ENCODE measurements around the gene GP1BA. TPM values are rescaled to one million over a fixed set of nuclear protein-coding genes. Genes with fewer than 3 reads are reported as not detected.

Gene GP1BA
- total and polyA plus RNA-seq, 10 of the 15 experiments (the other 5 are each of a cell fraction or from before 2014, with no cell fraction given), result 0.04 to 0.67 (median 0.28) TPM; not detected in 1

GRCh38 chr17:4945176-4945943 is 13.3 kb downstream of the GP1BA start (continued):
- TF ChIP-seq BRCA1 (IDR thresholded peaks at IDR 0.05; ENCODE audit: low read depth, low read length) (no peak), USF2 (IDR thresholded peaks at IDR 0.05; ENCODE audit: borderline replicate concordance, low read depth, low read length) (no peak; the same call in 1 of the 2 replicates), ZBED1 (IDR thresholded peaks at IDR 0.05; ENCODE audit: borderline replicate concordance) (peak; percentile 94), CHD2 (IDR thresholded peaks at IDR 0.05; ENCODE audit: borderline replicate concordance, low read depth, low read length) (0 out of 2 replicates have a peak, but pooled peaks have one; percentile 42), CBX3 (IDR thresholded peaks at IDR 0.05; ENCODE audit: borderline replicate concordance, low read depth) (no peak), ATF7 (IDR thresholded peaks at IDR 0.05; ENCODE audit: low read depth) (peak; percentile 72), NFYB (IDR thresholded peaks at IDR 0.05; ENCODE audit: insufficient read depth, low read depth, low read length) (no peak), RFX5 (IDR thresholded peaks at IDR 0.05; ENCODE audit: low read depth, low read length) (no peak), NBN (IDR thresholded peaks at IDR 0.05) (no peak; the same call in 1 of the 2 replicates), RAD21 (IDR thresholded peaks at IDR 0.05; ENCODE audit: insufficient read depth, low read depth, low read length) (no peak), RCOR1 (conservative IDR thresholded peaks at IDR 0.05; ENCODE audit: low read depth, low read length) (no peak), GATAD2B (conservative IDR thresholded peaks at IDR 0.05; ENCODE audit: low read depth) (peak; percentile 58), ZNF274 (IDR thresholded peaks at IDR 0.05; ENCODE audit: insufficient read depth, insufficient read length) (no peak), MYC (IDR thresholded peaks at IDR 0.05; ENCODE audit: insufficient read depth, insufficient read length, insufficient replicate concordance, low read length, severe bottlenecking) (no peak), MXI1 (IDR thresholded peaks at IDR 0.05; ENCODE audit: low read depth, low read length) (no peak; the same call in 1 of the 2 replicates), CBFB (IDR thresholded peaks at IDR 0.05; ENCODE audit: low read depth) (peak; percentile 87; the same call in 1 of the 2 replicates), ZNF217 (IDR thresholded peaks at IDR 0.05) (no peak), SRF (IDR thresholded peaks at IDR 0.05; ENCODE audit: low read depth in 2 of 2, low read length in 2 of 2) (0 out of 4 replicates have a peak, but pooled peaks of 1 of the 2 experiments have one; percentile 60), CEBPZ (IDR thresholded peaks at IDR 0.05; ENCODE audit: low read depth, low read length) (no peak), MLLT1 (IDR thresholded peaks at IDR 0.05) (peak; percentile 75), E2F4 (IDR thresholded peaks at IDR 0.05; ENCODE audit: low read depth, low read length) (no peak), SPI1 (IDR thresholded peaks at IDR 0.05; ENCODE audit: borderline replicate concordance, insufficient read depth, low read depth, low read length) (no peak), TARDBP (IDR thresholded peaks at IDR 0.05; ENCODE audit: borderline replicate concordance) (0 out of 2 replicates have a peak, but pooled peaks have one; percentile 8), RAD51 (IDR thresholded peaks at IDR 0.05) (no peak)
